ENCODE results near the gene PGM2L1. TPM values are rescaled to one million over a fixed set of nuclear protein-coding genes. Genes with fewer than 3 reads are reported as not detected.

PGM2L1 gene
- total RNA-seq (2022; extraction: Qiagen RNA extraction): 10.6 to 21.5 TPM (median 16.2 TPM) in 5 replicates

DNA sequence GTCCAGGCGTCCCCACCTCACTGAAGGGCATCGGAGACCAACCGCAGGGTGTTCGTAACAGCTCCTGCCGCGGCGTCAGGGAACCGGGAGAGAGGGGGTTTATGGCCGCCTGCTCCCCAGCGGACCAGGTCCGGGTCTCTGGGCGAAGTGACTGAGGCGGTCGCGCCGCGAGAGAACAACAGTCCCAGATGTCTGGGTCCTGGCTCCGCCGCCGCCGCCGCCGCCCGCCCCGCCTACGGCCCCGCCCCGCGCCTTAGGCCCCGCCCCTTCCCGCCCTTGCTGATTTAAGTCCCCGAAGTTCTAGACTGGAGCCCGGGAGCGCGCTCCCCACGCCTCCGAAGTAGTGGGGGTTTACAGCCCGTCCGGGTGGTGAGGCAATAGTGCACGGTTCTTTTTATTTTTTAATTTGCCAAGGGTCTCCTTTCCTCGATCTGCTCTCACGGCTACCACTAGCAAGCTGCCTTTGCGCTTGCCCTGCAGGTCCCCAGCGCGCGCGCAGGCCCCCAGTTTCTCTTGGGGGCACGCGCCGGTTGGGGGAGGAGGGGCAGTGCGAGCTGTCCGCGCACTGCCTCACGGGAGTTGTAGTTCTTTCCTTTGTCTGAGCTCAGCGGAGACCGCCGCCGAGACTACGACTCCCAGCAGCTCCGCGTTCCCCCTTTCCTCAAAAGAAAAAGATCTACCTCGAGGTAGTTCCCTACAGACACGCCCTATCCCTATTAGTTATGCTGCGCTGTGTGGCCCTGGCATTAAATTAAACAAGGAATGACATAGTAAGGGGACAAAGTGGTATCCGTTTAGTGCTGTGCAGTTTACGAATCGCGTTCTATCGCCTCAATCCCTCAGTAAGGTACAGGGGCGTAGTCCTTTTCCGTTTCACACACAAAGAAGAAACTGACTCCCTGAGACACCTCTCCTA is at the start of gene PGM2L1:
PGM2L1 (minus strand) TSS at position 190 of the 916 bp plus-strand sequence. CDS start 272 bp downstream, outside the sequence.

DNA sequence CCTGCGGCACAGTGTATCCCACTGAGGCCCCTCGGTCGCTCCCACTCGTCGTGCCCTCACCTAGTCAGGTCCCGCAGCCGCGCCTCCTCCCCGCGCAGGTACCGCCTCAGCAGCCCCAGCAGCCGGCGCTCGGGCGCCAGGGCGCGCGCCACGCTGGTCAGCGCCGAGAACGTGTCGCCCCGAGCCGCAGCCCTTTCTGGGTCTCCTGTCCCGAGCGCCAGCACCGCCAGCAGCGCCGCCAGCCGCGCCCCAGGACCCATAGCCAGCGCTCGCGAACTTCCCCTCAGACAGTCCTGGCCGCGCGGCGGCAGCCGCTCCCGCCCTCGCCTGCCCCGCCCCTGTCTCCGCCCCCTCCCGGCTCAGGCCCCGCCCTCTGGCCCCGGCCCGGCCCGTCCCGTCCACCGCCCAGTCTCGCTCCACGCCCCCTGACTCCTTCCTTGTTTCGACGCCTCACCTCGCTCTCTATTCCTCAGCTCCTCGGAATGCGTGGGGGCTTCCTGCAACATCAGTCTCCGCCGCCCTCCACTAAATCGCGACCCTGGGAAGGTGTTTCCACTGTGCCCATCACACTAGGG is 86.8 kb downstream of the PGM2L1 start, which contains the start of gene P4HA3:
P4HA3 (minus strand) TSS at position 289 of the 575 bp plus-strand sequence; CDS start at position 260, 29 bp downstream.

Other genes with a start within 250 kb of the PGM2L1 start
- gene C2CD3, start 227.4 kb downstream of the PGM2L1 start, total RNA-seq (2022; extraction: Qiagen RNA extraction): 15.0 to 19.4 TPM (median 16.1 TPM) in 5 replicates
- 53.9 to 56.1 TPM (median 55.9 TPM) in 5 replicates for gene PPME1, start 227.1 kb downstream of the PGM2L1 start, total RNA-seq (2022; extraction: Qiagen RNA extraction)
- 39.0 to 62.7 TPM (median 53.8 TPM) in 5 replicates for gene P4HA3, start 86.8 kb downstream of the PGM2L1 start, total RNA-seq (2022; extraction: Qiagen RNA extraction)
- not detected in 5 replicates for gene KCNE3, start 69.1 kb upstream of the PGM2L1 start, total RNA-seq (2022; extraction: Qiagen RNA extraction)
- 1.9 to 2.9 TPM (median 2.3 TPM) in 5 replicates for gene LIPT2, start 95.3 kb upstream of the PGM2L1 start, total RNA-seq (2022; extraction: Qiagen RNA extraction)
- gene POLD3, start 194.1 kb upstream of the PGM2L1 start, total RNA-seq (2022; extraction: Qiagen RNA extraction): 13.7 to 19.1 TPM (median 16.9 TPM) in 5 replicates

Measured in A549 treated with Hydrocortisone at 1 μM for 4 hours (cell line).